Spleen (tissue), 11 donors: ENCODE data around the gene ADAD2. TPM values are rescaled to one million over a fixed set of nuclear protein-coding genes. Genes with fewer than 3 reads are reported as not detected.

Experiments
- DNase-seq: peaks from one replicate; pipeline ENCODE4 v3.0.0-alpha.2; 2020
- H3K27ac ChIP-seq, 8 donors: fragments of 200-600 bp; sonication (generic) in 7 of 8; 1 replicate in 4 of 8; 2 replicates in 4 of 8; pipeline versions ENCODE4 v1.5.0 to v1.8.0; 2016 to 2021; ENCODE audit warnings: inconsistent platforms in 4 of 8, mild to moderate bottlenecking in 4 of 8, moderate library complexity in 1 of 8
- H3K27me3 ChIP-seq, 7 donors: fragments of 200-600 bp; sonication (generic) in 6 of 7; replicated peaks in 1 of 7; 1 replicate in 4 of 7; 2 replicates in 3 of 7; pipeline versions ENCODE4 v1.5.0 to v1.8.0; 2016 to 2021; ENCODE audit warnings: inconsistent platforms in 3 of 7, mild to moderate bottlenecking in 1 of 7
- H3K36me3 ChIP-seq, 6 donors: fragments of 200-600 bp; sonication (generic) in 5 of 6; 1 replicate in 4 of 6; 2 replicates in 2 of 6; pipeline versions ENCODE4 v1.5.0 to v1.8.0; 2016 to 2021; ENCODE audit warnings: inconsistent platforms in 2 of 6
- H3K4me1 ChIP-seq, 6 donors: fragments of 200-600 bp; sonication (generic) in 5 of 6; 1 replicate in 3 of 6; 2 replicates in 3 of 6; pipeline versions ENCODE4 v1.5.0 to v1.8.0; 2016 to 2021; ENCODE audit warnings: inconsistent platforms in 3 of 6
- H3K4me3 ChIP-seq, 8 donors: fragments of 200-600 bp; sonication (generic) in 7 of 8; 1 replicate in 4 of 8; 2 replicates in 4 of 8; pipeline versions ENCODE4 v1.5.0 to v1.8.0; 2016 to 2021; ENCODE audit warnings: inconsistent platforms in 4 of 8, mild to moderate bottlenecking in 4 of 8, moderate library complexity in 2 of 8
- H3K9me3 ChIP-seq, 8 donors: fragments of 200-600 bp; sonication (generic) in 7 of 8; 1 replicate in 4 of 8; 2 replicates in 4 of 8; pipeline versions ENCODE4 v1.5.0 to v1.8.0; 2016 to 2021; ENCODE audit warnings: inconsistent platforms in 4 of 8
- POLR2A ChIP-seq, 3 donors: fragments of 450-650 bp; IDR thresholded peaks; one replicate each; pipeline ENCODE4 v1.5.1; 2017; ENCODE audit warnings: antibody characterized with exemption in 3 of 3, mild to moderate bottlenecking in 1 of 3
- POLR2AphosphoS5 ChIP-seq, 3 donors: sonication (generic); formaldehyde crosslinking; IDR thresholded peaks; one replicate each; pipeline ENCODE4 v1.5.1; 2017; ENCODE audit warnings: antibody characterized with exemption in 3 of 3
- WGBS, 5 donors: extraction: QIAGEN DNeasy Blood & Tissue Kit in 3 of 5; methylation state at CpG; one replicate each; pipeline versions ENCODE4 v1.1.5 to v1.1.7; 2013 to 2018; 5-methylcytosine and 5-hydroxymethylcytosine counted together
- intact Hi-C: fragments of 100-400 bp; cut with DNase I; formaldehyde crosslinking; loops from one replicate; pipeline ENCODE4 v1.15.0; 2023; ENCODE audit warnings: low total_unique reads
- polyA plus RNA-seq, 3 donors: library from polyadenylated mRNA; stranded (reverse); fragments of 200-250 nt; gene quantifications; one replicate each; pipeline ENCODE4 v1.2.1, GENCODE V29; 2013
- total RNA-seq, 7 donors: library from RNA; depleted of rRNA in 3 of 7; stranded (reverse); fragments of >200 nt in 3 of 7; fragmentation: NEBNext Ultra II Directional in 4 of 7; extraction: Animal tissue kit (Norgen Biotek cat#: 25700) in 4 of 7; gene quantifications; one replicate each; pipeline versions ENCODE4 v1.1.0 to v1.2.1, GENCODE V29; 2016 to 2021
- TF ChIP-seq, protein P1 (sequence below), 11 experiments: fragments of 200-600 bp in 7 of 11; fragments of 450-650 bp in 4 of 11; sonication (generic) in 4 of 11; IDR thresholded peaks in 8 of 11; conservative IDR thresholded peaks in 3 of 11; 1 replicate in 7 of 11; 2 replicates in 4 of 11; pipeline versions ENCODE4 v1.4.0 to v1.8.0; 2016 to 2021; ENCODE audit warnings: antibody characterized with exemption in 11 of 11, inconsistent platforms in 4 of 11, mild to moderate bottlenecking in 1 of 11
- donor health status: healthy with polysubstance abuse.
- donor health status: DM: no; HTN: no; CAD: no; lungs with moderate emphysema.
- donor health status: DM: no; HTN: no; CAD: no.
- donor health status: Bipolar disorder and iron deficiency.
- donor health status: healthy.
- donor health status: DM: no; HTN: no; CAD: no.
- donor health status: DM: yes; HTN: yes; CAD: no.

ADAD2 gene
- total and polyA plus RNA-seq, 10 donors, result 2.5 to 86.5 (median 7.0) TPM

DNA sequence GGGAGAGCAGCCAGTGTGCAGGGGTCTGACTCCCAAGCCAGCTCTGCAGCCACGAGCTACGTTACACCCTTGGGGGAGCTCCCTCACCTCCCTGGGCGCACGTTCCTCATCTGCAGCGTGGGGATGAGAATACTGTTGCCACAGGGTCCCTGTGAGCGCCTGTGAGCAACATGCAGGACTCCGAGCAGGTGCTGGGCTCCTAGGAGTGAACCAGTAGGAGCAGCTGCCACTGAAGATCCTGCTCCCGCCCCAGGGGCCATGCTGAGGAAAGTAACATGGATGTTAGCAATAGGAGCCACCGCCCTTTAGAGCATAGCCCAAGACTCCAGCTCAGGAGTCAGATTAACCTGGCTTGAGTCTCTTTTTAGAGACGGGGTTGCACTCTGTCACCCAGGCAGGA, 29.9 kb upstream of the ADAD2 start:
- no peaks in the 10 kb centered on the region for H3K9me3 ChIP-seq
- TF ChIP-seq POLR2A (IDR thresholded peaks at IDR 0.05) (no peak), POLR2AphosphoS5 (IDR thresholded peaks at IDR 0.05) (no peak)
- TF ChIP-seq, protein P1, sequence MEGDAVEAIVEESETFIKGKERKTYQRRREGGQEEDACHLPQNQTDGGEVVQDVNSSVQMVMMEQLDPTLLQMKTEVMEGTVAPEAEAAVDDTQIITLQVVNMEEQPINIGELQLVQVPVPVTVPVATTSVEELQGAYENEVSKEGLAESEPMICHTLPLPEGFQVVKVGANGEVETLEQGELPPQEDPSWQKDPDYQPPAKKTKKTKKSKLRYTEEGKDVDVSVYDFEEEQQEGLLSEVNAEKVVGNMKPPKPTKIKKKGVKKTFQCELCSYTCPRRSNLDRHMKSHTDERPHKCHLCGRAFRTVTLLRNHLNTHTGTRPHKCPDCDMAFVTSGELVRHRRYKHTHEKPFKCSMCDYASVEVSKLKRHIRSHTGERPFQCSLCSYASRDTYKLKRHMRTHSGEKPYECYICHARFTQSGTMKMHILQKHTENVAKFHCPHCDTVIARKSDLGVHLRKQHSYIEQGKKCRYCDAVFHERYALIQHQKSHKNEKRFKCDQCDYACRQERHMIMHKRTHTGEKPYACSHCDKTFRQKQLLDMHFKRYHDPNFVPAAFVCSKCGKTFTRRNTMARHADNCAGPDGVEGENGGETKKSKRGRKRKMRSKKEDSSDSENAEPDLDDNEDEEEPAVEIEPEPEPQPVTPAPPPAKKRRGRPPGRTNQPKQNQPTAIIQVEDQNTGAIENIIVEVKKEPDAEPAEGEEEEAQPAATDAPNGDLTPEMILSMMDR (IDR thresholded peaks at IDR 0.05 in 8 of 11, conservative IDR thresholded peaks at IDR 0.05 in 3 of 11), result no peak
- DNase-seq, result peak; percentile 43
- no peak overlapping the region for H3K27ac ChIP-seq
- H3K36me3 ChIP-seq, result no peaks in the 10 kb centered on the region
- intact Hi-C loops, result no loop called here
- peaks cover 0 to 55% (median 9%) of the 10 kb centered on the region in 7 donors for H3K27me3 ChIP-seq
- 75 to 86% (median 82%) methylated on average over 10 of the region's 10 CpGs for WGBS, 5 donors
- H3K4me3 ChIP-seq, result no peak overlapping the region
- no peaks in the 10 kb centered on the region for H3K4me1 ChIP-seq

DNA sequence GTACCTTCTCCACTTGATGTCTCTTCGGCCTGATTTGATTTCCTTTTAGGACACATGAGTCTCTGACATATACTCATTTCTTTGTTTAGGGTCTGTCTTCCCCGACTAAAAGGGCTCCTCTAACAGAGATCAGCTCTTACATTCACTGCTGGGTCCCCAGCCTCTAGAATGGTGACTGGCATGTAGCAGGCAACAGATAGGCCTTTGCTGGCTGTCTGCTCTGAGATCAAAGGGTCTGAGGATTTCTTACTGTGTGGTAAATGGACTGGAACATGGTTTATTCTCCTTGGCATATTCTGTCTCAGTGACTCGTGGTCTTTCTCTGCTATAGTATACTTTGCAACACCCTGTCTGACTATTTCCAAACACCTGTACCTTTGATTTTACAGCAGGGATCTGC, 29.2 kb upstream of the ADAD2 start:
- Histone ChIP-seq H3K4me1 (no peaks in the 10 kb centered on the region), H3K9me3 (no peaks in the 10 kb centered on the region), H3K27me3 (peaks cover 0 to 56% (median 9%) of the 10 kb centered on the region in 7 donors), H3K36me3 (no peaks in the 10 kb centered on the region), H3K4me3 (no peak overlapping the region), H3K27ac (no peak overlapping the region)
- no peak for DNase-seq
- intact Hi-C loops, result no loop called here
- TF ChIP-seq POLR2A (IDR thresholded peaks at IDR 0.05) (no peak), POLR2AphosphoS5 (IDR thresholded peaks at IDR 0.05) (no peak)
- TF ChIP-seq, protein P1 (IDR thresholded peaks at IDR 0.05 in 8 of 11, conservative IDR thresholded peaks at IDR 0.05 in 3 of 11), result no peak
- 51 to 77% (median 67%) methylated on average over 3 of the region's 3 CpGs for WGBS, 5 donors

DNA sequence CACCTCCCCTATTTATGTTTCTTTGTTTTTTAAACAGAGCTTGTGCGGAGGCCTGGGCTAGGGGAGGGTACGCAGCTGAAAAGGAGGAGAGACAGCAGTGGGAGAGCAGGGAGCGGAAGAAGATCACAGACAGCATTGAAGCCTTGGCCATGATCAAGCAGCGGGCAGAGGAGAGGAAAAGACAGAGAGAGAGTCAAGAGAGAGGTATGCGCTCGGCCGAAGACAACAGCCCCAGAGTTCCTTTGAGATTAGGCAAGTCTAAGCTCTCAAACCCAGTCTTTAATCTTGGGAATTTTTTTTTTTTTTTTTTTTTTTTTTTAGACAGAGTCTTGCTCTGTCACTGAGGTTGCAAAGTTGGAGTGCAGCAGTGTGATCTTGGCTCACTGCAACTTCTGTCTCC, 25.2 kb upstream of the ADAD2 start:
- peak; percentile 6 for DNase-seq
- 91 to 96% (median 93%) methylated on average over 7 of the region's 7 CpGs for WGBS, 5 donors
- Histone ChIP-seq H3K27me3 (peaks cover 0 to 54% (median 5%) of the 10 kb centered on the region in 7 donors), H3K4me1 (no peaks in the 10 kb centered on the region), H3K27ac (no peak overlapping the region), H3K9me3 (no peaks in the 10 kb centered on the region), H3K36me3 (no peaks in the 10 kb centered on the region), H3K4me3 (no peak overlapping the region)
- no peak for TF ChIP-seq POLR2A (IDR thresholded peaks at IDR 0.05)
- TF ChIP-seq POLR2AphosphoS5 (IDR thresholded peaks at IDR 0.05), result no peak
- TF ChIP-seq, protein P1 (IDR thresholded peaks at IDR 0.05 in 8 of 11, conservative IDR thresholded peaks at IDR 0.05 in 3 of 11), result no peak
- intact Hi-C loops, result no loop called here

DNA sequence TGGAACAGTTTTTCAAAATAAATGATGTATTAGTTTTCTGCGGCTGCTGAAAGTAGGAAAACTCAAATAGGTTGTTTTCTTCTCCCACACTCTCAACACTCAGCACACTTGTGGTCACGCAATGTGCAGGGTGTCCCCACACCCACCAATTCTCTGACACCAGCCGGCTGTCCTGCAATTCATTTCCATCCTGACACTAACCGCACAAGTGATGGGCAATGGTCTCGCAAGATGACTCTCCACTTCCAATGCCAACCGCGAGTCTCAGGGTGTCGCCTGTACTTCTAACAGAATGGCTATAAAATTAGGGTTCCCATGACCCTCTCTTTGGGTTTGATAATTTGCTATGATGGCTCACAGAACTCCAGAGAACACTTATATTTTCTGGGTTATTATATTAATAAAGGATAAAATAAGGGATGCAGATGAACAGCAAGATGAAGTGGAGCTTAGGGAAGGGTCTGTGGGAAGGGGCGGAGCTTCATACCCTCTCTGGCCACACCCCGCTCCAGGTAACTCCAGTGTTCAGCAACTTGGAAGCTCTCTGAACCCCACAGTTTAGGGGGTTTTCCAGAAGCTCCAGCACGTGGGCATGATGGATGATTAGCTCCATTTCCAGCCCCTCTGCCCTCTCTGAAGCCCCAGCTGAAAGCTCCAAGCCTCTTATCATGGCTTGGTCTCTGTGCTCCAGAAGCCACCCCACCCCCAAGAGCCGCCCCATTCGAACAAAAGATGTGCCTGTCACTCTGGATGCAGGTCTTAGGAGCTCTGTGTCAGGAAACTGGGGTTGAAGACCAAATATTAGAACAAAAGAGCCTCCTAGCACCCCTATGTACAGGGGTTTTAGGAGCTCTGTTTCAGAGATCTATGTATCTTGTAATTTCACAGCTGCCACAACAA, 23.9 kb upstream of the ADAD2 start:
- TF ChIP-seq, protein P1 (IDR thresholded peaks at IDR 0.05 in 8 of 11, conservative IDR thresholded peaks at IDR 0.05 in 3 of 11), result no peak
- no peak for TF ChIP-seq POLR2A (IDR thresholded peaks at IDR 0.05)
- no peak for TF ChIP-seq POLR2AphosphoS5 (IDR thresholded peaks at IDR 0.05)
- 70 to 81% (median 72%) methylated on average over 13 of the region's 13 CpGs for WGBS, 5 donors
- Histone ChIP-seq H3K36me3 (no peaks in the 10 kb centered on the region), H3K9me3 (no peaks in the 10 kb centered on the region), H3K4me3 (no peak overlapping the region), H3K27me3 (peaks cover 0 to 44% (median 5%) of the 10 kb centered on the region in 7 donors), H3K4me1 (no peaks in the 10 kb centered on the region), H3K27ac (no peak overlapping the region)
- peak; percentile 47 for DNase-seq
- intact Hi-C loops, result no loop called here
